Endothelial cell of umbilical vein (primary cell): ENCODE results near the gene KAZN. TPM values are rescaled to one million over a fixed set of nuclear protein-coding genes. Genes with fewer than 3 reads are reported as not detected.

ENCODE experiments used
- BruUV-seq: library from RNA; stranded (reverse); fragments of 400-500 nt; replicated peaks from 2 replicates; lab custom pipeline; 2021; lab: Mats Ljungman, UMichigan
- CTCF ChIA-PET: fragments of 300-600, 350-600 bp; sonication (Branson Sonifier 250); formaldehyde crosslinking; loops from one replicate; lab custom pipeline; 2021; ENCODE audit warnings: antibody characterized with exemption, inconsistent platforms; lab: Charles Lee
- POLR2A ChIA-PET: fragments of 300-600, 350-600 bp; sonication (Branson Sonifier 250); formaldehyde crosslinking; loops from one replicate; lab custom pipeline; 2021; ENCODE audit warnings: antibody characterized with exemption, inconsistent platforms; lab: Charles Lee
- DNase-seq: peaks from one replicate; pipeline ENCODE4 v3.0.0-alpha.2; 2011; ENCODE audit warnings: low read depth, low spot score
- FAIRE-seq: peaks from 2 replicates; lab custom pipeline; 2011; peaks lifted over from hg19 to GRCh38; lab: Jason Lieb, UNC
- H2AFZ ChIP-seq: 2 replicates; pipeline ENCODE4 v1.6.0; 2012; ENCODE audit warnings: low read depth, low read length, control low read depth, inconsistent platforms
- H3K27ac ChIP-seq: 2 replicates; pipeline ENCODE4 v1.5.1; 2011; ENCODE audit warnings: low read depth, mild to moderate bottlenecking, control low read depth, low read length, moderate library complexity; ENCODE audit not compliant: insufficient read depth
- H3K27me3 ChIP-seq, 2 experiments: 2 replicates each; pipeline versions ENCODE4 v1.6.0 to v1.6.1; 2011; ENCODE audit warnings: low read length in 2 of 2, mixed read lengths in 1 of 2; ENCODE audit not compliant: control insufficient read depth in 2 of 2, insufficient read depth in 2 of 2
- H3K36me3 ChIP-seq, 2 experiments: 2 replicates in 1 of 2; 3 replicates in 1 of 2; pipeline ENCODE4 v1.5.1; 2011; ENCODE audit warnings: low read length in 2 of 2, mild to moderate bottlenecking in 1 of 2, moderate library complexity in 1 of 2; ENCODE audit not compliant: control insufficient read depth in 2 of 2, insufficient read depth in 2 of 2; ENCODE audit errors: extremely low read depth in 1 of 2
- H3K4me1 ChIP-seq: 3 replicates; pipeline ENCODE4 v1.5.1; 2011; ENCODE audit warnings: mild to moderate bottlenecking, low read length; ENCODE audit not compliant: control insufficient read depth, insufficient read depth; ENCODE audit errors: extremely low read depth
- H3K4me2 ChIP-seq: 2 replicates; pipeline ENCODE4 v1.6.1; 2011; ENCODE audit warnings: low read length, control low read depth, mixed read lengths; ENCODE audit not compliant: insufficient read depth
- H3K4me3 ChIP-seq, 3 experiments: fragments of 200-600 bp in 1 of 3; sonication (generic), shearing (Covaris generic) in 1 of 3; replicated peaks in 1 of 3; 2 replicates each; pipeline ENCODE4 v1.5.1; 2011 to 2016; ENCODE audit warnings: control low read depth in 3 of 3, low read length in 3 of 3, mild to moderate bottlenecking in 2 of 3, inconsistent platforms in 1 of 3, low read depth in 1 of 3, moderate library complexity in 1 of 3; ENCODE audit not compliant: insufficient read depth in 1 of 3
- H3K79me2 ChIP-seq: 2 replicates; pipeline ENCODE4 v1.6.0; 2012; ENCODE audit warnings: low read length, inconsistent platforms; ENCODE audit not compliant: control insufficient read depth, insufficient read depth
- H3K9ac ChIP-seq: replicated peaks from 2 replicates; pipeline ENCODE3; 2011; ENCODE audit warnings: low read length, control low read depth; ENCODE audit not compliant: insufficient read depth; ENCODE audit errors: extremely low read depth
- H3K9me1 ChIP-seq: replicated peaks from 3 replicates; pipeline ENCODE4 v1.6.0; 2011; ENCODE audit warnings: mild to moderate bottlenecking, low read length; ENCODE audit not compliant: control insufficient read depth, insufficient read depth; ENCODE audit errors: extremely low read depth
- H3K9me3 ChIP-seq: replicated peaks from 2 replicates; pipeline ENCODE4 v1.5.1; 2012; ENCODE audit warnings: low read length, inconsistent platforms; ENCODE audit not compliant: control insufficient read depth, insufficient read depth
- H4K20me1 ChIP-seq: replicated peaks from 2 replicates; pipeline ENCODE3; 2011; ENCODE audit warnings: mild to moderate bottlenecking, low read length; ENCODE audit not compliant: control insufficient read depth, insufficient read depth; ENCODE audit errors: extremely low read depth
- EZH2 ChIP-seq: IDR thresholded peaks from 2 replicates; pipeline ENCODE4 v1.6.1; 2012; ENCODE audit warnings: borderline replicate concordance, low read depth, mild to moderate bottlenecking, moderate library complexity, low read length, inconsistent platforms; ENCODE audit not compliant: severe bottlenecking
- FOS ChIP-seq: IDR thresholded peaks from 2 replicates; pipeline ENCODE4 v1.6.1; 2011; ENCODE audit warnings: mild to moderate bottlenecking, low read length, moderate library complexity, borderline replicate concordance; ENCODE audit not compliant: insufficient read depth
- GATA2 ChIP-seq: IDR thresholded peaks from 2 replicates; pipeline ENCODE4 v1.7.0; 2011; ENCODE audit warnings: low read depth, mild to moderate bottlenecking, moderate library complexity, mixed read lengths, low read length; ENCODE audit not compliant: insufficient read length, insufficient read depth
- JUN ChIP-seq: IDR thresholded peaks from 2 replicates; pipeline ENCODE4 v1.6.1; 2011; ENCODE audit warnings: borderline replicate concordance, low read depth; ENCODE audit not compliant: insufficient read length, insufficient read depth
- MYC ChIP-seq: IDR thresholded peaks from one replicate; pipeline ENCODE4 v1.6.1; 2011; ENCODE audit warnings: mild to moderate bottlenecking, low read depth, low read length
- POLR2A ChIP-seq: IDR thresholded peaks from 2 replicates; pipeline ENCODE4 v1.6.1; 2012; ENCODE audit warnings: low read depth, mild to moderate bottlenecking, control low read depth, low read length
- POLR2AphosphoS5 ChIP-seq: IDR thresholded peaks from 2 replicates; pipeline ENCODE4 v1.6.1; 2012; ENCODE audit warnings: low read depth, mild to moderate bottlenecking, control low read depth, low read length, moderate library complexity; ENCODE audit not compliant: insufficient read depth
- dilution Hi-C: fragments of 300-500 bp; cut with MboI; formaldehyde crosslinking; loops from one replicate; pipeline ENCODE4 v1.15.0; 2019; ENCODE audit warnings: low sequenced_read_pairs; ENCODE audit not compliant: extremely low pct_ligation_motif_present
- intact Hi-C: fragments of 100-400 bp; cut with micrococcal nuclease; formaldehyde crosslinking; loops from one replicate; pipeline ENCODE4 v1.10.0; 2022
- polyA plus RNA-seq, 4 experiments: library from polyadenylated mRNA; depleted of rRNA in 3 of 4; stranded (reverse) in 3 of 4; unstranded in 1 of 4; fragments of >200 nt; gene quantifications; 2 replicates each; pipeline versions ENCODE4 v1.2.1 to v1.2.3, GENCODE V29; 2011 to 2012; ENCODE audit warnings: missing spikeins in 1 of 4
- total RNA-seq: library from RNA; stranded (reverse); gene quantifications from 2 replicates; pipeline ENCODE4 v1.2.3, GENCODE V29; 2021
- TF ChIP-seq, protein P1 (sequence below): IDR thresholded peaks from 2 replicates; pipeline ENCODE4 v1.6.1; 2011; ENCODE audit not compliant: insufficient read depth, insufficient read length
- TF ChIP-seq, protein P2 (sequence below), 2 donors: IDR thresholded peaks; 1 replicate in 1 of 2; 2 replicates in 1 of 2; pipeline ENCODE4 v1.5.1; 2011; ENCODE audit warnings: low read length in 2 of 2, mild to moderate bottlenecking in 2 of 2, moderate library complexity in 2 of 2, control low read depth in 1 of 2, inconsistent platforms in 1 of 2, low read depth in 1 of 2; ENCODE audit not compliant: insufficient read depth in 1 of 2; ENCODE audit errors: extremely low read depth in 1 of 2

Gene KAZN
- total and polyA plus RNA-seq, 2 donors (not counting 3 experiments of a cell fraction or from before 2014, with no cell fraction given) = 1.6 to 5.8 TPM

DNA sequence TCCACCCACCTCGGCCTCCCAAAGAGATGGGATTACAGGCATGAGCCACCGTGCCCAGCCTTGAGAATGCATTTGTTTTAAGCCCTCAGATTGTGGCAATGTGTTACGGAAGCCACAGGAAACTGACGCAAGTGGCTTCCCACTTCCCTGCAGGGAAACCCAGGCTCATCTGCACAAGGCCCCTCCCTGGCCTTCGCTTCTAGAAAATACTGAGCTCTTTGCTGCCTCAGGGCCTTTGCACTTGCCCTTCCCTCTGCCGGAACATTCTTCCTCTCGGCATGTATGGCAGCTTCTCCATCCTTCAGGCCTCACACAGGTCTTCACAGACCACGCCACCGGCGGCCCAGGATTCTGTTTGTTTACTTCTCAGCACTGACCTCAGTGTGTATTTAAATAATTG is 418.0 kb downstream of the KAZN start:
- DNase-seq = no peak
- Histone ChIP-seq H3K36me3 (no peaks in the 10 kb centered on the region), H3K4me3 (no peak overlapping the region), H3K9me1 (no peaks in the 10 kb centered on the region), H3K4me1 (peaks cover 8% of the 10 kb centered on the region), H3K79me2 (no peaks in the 10 kb centered on the region), H3K27me3 (no peaks in the 10 kb centered on the region), H2AFZ (no peak overlapping the region), H4K20me1 (no peaks in the 10 kb centered on the region), H3K9ac (no peak overlapping the region), H3K4me2 (no peak overlapping the region), H3K9me3 (no peaks in the 10 kb centered on the region), H3K27ac (no peak overlapping the region)
- intact Hi-C loops (no loop called here), dilution Hi-C loops (no loop called here)
- no TSS peak for BruUV-seq
- CTCF ChIA-PET = interaction anchor here (1.1 to 1.3 kb wide), 2 partner anchors 11 to 19 kb away, joined by 3 to 4 read pairs; no protein-coding TSS in a partner anchor
- peak; percentile 55 for FAIRE-seq
- TF ChIP-seq EZH2 = no peak
- TF ChIP-seq POLR2AphosphoS5 = no peak
- TF ChIP-seq, protein P1, sequence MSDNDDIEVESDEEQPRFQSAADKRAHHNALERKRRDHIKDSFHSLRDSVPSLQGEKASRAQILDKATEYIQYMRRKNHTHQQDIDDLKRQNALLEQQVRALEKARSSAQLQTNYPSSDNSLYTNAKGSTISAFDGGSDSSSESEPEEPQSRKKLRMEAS = no peak
- POLR2A ChIA-PET = no interaction called here

DNA sequence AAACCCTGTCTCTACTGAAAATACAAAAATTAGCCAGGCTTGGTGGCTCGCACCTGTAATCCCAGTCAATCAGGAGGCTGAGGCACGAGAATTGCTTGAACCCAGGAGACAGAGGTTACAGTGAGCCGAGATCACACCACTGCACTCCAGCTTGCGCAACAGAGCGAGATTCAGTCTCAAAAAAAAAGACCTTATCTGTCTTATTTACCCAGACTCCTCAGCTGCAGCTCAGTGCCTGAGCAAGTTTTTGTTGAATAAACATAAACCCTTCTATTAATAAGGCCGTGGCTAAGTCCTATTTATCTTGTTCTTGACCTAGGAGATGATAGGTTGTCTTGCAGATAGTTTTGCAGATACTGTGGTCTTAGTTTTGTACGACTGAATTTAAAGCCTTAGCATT is 418.6 kb downstream of the KAZN start:
- no peaks in the 10 kb centered on the region for H3K27me3 ChIP-seq
- no peaks in the 10 kb centered on the region for H3K79me2 ChIP-seq
- TF ChIP-seq POLR2AphosphoS5 (no peak), EZH2 (no peak), GATA2 (no peak), JUN (no peak), MYC (no peak), POLR2A (no peak), FOS (no peak)
- TF ChIP-seq, protein P2, sequence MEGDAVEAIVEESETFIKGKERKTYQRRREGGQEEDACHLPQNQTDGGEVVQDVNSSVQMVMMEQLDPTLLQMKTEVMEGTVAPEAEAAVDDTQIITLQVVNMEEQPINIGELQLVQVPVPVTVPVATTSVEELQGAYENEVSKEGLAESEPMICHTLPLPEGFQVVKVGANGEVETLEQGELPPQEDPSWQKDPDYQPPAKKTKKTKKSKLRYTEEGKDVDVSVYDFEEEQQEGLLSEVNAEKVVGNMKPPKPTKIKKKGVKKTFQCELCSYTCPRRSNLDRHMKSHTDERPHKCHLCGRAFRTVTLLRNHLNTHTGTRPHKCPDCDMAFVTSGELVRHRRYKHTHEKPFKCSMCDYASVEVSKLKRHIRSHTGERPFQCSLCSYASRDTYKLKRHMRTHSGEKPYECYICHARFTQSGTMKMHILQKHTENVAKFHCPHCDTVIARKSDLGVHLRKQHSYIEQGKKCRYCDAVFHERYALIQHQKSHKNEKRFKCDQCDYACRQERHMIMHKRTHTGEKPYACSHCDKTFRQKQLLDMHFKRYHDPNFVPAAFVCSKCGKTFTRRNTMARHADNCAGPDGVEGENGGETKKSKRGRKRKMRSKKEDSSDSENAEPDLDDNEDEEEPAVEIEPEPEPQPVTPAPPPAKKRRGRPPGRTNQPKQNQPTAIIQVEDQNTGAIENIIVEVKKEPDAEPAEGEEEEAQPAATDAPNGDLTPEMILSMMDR (IDR thresholded peaks at IDR 0.05; ENCODE audit: extremely low read depth in 1 of 2, insufficient read depth in 1 of 2, low read depth in 1 of 2, low read length in 2 of 2) = no peak
- TF ChIP-seq, protein P1 = no peak
- no peak overlapping the region for H2AFZ ChIP-seq
- H3K4me2 ChIP-seq = no peak overlapping the region
- FAIRE-seq (no peak), DNase-seq (no peak)
- ChIA-PET CTCF (interaction anchor here (1.1 to 1.3 kb wide), 2 partner anchors 11 to 18 kb away, joined by 3 to 4 read pairs; no protein-coding TSS in a partner anchor), POLR2A (no interaction called here)
- H3K36me3 ChIP-seq = no peaks in the 10 kb centered on the region
- H3K9me3 ChIP-seq = no peaks in the 10 kb centered on the region
- H3K9me1 ChIP-seq = no peaks in the 10 kb centered on the region
- H3K27ac ChIP-seq = no peak overlapping the region
- H3K4me1 ChIP-seq = peaks cover 8% of the 10 kb centered on the region
- no peak overlapping the region for H3K9ac ChIP-seq
- BruUV-seq = no TSS peak
- dilution Hi-C loops = no loop called here
- H4K20me1 ChIP-seq = no peaks in the 10 kb centered on the region
- intact Hi-C loops = no loop called here
- no peak overlapping the region for H3K4me3 ChIP-seq
